T follicular helper cell (primary cell): ENCODE data around the gene PMP22.
"Not testable (repeated sequence)": the region's sequence is repeated elsewhere in the genome, so short reads cannot be mapped to it uniquely, and the experiment has no call there.

Experiments
- DNase-seq: peaks from one replicate; pipeline ENCODE4 v3.0.0-alpha.2; 2020; ENCODE audit warnings: low read depth

PMP22 gene

DNA sequence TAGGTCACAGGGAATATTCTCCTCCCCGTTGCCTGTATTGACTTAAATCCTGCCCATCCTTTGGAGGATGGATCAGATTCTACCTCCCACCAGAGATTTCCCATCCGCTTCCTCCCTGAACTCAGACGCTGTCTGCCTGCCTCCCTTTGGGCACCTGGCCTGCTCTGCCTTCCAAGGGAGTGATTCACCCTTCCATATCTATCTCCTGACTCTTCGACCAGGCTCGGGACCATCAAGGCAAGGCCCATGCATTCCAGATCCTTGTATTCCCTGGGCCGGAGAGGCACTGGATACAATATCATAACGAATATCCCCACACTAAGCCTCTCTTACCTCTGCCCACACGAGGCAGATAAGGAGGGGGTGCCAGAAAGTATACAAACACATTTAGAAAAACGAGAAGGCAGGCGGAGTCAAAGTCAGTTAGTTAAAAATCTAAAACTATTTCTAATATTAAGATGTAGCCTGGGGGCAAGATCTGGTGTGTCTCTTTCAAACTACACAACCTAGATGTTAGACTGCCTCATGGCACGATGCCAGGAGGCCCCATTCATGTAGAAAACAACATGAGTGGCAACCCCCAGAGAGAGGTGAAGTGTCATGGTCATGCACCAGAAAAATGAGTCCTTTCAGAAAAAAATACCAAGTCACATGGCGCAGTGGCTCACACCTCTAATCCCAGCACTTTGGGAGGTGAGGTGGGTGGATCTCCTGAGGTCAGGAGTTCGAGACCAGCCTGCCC, 9.2 kb downstream of the PMP22 start:
- DNase-seq: no peak

DNA sequence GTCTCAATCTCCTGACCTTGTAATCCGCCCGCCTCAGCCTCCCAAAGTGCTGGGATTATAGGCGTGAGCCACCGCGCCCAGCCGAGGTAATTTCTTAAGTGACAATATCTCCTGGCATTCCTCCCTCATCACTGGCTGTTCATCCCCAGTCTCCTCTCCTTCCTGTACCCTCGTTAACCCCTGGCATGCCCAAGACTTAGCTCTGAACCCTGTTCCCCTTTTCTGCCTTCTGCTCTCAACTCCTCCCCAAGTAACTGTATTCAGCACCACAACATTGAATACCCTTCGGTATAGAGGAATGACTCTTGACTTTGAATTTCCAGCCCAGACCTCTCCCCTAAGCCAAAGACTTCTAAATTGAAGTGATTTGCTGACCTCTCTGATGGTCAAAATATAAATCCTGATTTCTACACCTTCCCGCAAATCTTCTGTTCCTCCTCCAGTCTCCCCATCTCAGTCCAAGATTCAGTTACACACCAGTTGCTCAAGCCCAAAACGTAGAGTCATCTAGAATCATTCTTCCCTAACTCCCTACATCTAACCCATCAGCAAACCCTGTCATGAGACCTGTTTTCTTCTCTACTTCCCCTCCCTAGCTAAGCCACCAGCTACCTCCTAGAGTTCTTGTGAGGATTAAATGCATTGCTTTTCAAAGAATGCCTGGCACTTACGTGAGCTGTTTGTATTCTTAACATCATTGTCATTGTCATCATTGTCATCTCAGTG, 14.8 kb downstream of the PMP22 start:
- no peak for DNase-seq

DNA sequence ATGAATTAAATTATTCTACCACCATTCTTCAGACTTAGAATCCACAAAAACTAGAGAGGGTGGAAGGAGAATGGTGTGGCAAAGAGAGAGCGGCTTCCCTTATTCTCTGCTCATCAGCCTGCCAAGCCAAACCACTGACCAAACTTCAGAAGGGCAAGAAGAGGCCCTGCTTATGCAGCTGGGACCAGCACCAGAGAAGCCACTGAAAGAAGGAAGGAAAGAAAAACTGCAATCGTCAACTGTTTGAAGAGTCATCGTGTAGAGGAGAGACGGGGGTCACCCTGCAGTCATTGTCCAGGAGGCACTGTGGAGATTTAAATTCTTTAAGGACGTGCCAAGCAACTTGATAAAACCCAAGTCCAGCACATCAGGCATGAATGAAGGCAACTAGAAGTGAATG, 15.6 kb downstream of the PMP22 start:
- DNase-seq: no peak

GRCh38 chr17:15247891-15248529, 17.1 kb downstream of the PMP22 start:
- DNase-seq: no peak

GRCh38 chr17:15245054-15245453, 20.1 kb downstream of the PMP22 start:
- no peak for DNase-seq

DNA sequence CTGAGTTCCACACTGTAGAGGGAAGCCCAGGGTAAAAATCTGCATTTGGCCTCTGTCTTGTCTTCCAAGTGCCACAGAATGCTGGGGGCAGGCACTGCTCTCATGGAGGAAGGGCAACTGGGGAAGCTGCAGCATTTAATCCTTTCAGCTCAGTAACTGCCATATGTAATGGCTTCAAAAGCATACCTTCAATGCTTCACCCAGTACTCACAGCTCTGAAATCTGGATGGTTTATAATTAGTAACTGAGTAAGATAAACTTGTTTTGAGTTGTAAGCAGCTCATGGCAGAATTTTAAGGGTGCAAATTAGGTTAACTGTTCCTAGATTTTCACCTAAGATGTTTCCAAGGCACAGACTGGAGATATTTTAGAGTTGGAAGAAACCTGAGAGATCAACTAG, 24.5 kb downstream of the PMP22 start:
- DNase-seq: no peak

- DNase-seq: no peak
Measured at GRCh38 chr17:15239491-15239890, 25.6 kb downstream of the PMP22 start.

DNA sequence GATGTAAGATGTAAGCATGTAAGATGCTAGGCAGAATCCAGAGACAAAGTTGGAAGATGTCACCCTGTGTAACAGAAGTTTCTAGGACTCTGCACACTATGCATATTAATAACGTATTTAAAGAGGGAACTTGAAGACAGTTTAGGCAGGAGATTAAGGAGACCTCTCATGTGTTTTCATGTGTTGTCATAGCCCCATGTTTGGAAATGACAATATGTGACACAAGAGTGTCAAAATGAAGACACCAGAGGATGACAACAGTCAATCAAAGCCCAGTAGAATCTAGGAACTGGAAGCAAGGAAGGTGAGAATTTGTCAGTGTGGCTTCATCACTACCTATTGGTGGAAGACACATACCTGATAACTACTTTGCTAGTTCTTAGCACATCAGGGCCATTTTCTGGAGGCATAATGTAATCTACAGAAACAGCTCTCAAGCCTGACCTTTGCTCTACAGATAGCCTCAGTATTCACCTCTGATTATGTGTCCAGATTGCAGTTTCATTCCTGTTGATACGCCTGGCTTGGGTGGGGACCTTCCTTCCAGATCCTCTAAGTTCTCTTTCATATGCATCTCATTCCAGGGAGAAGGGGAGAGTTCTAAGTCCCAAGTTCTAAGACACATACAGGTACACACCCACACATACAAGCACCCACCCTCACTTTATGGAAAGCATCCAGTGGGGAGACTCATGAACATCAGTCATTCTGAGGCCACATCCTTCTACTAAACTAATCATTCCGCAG, 26.3 kb downstream of the PMP22 start:
- DNase-seq: no peak

DNA sequence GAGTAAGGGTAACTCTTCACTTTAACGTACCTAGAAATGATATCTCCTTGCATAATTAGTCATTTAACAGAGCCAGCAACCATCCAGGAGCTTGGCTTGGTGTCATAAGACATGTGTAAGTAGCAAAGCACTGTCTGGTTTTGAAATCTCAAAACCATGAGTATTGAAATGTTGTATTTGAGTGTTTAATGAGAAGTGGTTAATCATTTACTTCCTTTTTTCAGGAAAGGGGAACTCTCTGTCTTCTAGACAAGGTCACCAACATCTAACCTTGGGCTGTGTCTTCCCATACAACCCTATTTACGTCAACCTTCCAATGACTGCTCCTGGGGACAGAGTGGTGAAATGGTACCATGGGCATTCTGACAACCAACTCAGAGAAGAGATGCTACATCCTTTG, 27.1 kb downstream of the PMP22 start:
- DNase-seq: no peak

DNA sequence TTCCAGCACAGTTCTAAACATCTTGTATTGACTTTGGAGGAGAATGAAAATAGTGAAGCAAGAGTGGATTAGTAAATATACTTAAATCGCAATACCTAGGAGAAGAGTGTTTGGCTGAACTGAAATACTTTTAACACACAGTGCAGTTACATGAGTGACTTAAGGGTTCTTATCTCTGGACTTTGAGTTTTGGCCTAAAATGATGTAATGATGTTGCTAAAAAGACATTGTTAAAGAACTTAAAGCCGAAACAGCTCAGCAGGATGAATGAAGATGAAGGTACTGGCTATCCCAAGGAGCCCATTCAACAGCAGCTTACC, 28.1 kb downstream of the PMP22 start:
- DNase-seq: no peak

DNA sequence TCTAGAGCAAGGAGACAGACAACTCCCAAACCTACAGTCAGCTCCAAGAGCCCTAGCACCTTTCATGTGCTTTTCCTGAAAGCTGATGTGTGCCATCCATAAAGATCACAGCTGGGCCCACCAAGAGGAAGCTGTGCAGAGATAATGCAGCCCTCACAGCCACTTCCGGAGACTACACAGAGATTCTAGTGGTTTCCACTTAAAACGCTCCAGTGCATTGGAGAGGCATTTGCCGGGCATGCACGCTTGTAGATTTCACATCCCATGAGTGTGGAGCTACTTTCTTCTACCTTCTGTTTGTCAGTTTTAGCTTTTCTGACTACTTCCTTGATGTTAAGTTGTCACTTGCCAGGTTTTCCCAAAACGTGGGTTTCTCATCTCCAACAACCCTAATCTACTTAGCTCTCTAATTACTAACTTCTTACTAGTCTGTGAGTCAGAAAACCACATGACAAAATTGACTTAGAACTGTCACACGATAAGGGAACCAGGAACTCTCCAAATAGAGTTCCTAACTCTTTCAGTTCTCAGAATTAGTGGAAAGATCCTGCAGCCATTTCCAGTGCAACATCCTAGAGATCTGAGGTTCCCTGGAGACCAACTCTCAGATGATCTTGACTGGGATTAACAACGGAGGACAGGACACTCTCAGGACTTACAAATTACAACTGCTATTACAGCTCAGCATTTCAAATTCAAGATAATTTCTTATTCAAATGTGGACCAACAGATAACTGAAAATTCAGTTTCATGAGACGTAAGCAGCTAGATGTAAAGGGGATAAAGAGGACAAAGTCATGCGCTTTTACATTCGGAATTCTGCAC, 28.6 kb downstream of the PMP22 start:
- no peak for DNase-seq

- no peak for DNase-seq
Measured at GRCh38 chr17:15233971-15234370, 31.2 kb downstream of the PMP22 start.

GRCh38 chr17:15233022-15233805, 31.9 kb downstream of the PMP22 start:
- DNase-seq: no peak

GRCh38 chr17:15232517-15232915, 32.6 kb downstream of the PMP22 start:
- no peak for DNase-seq

DNA sequence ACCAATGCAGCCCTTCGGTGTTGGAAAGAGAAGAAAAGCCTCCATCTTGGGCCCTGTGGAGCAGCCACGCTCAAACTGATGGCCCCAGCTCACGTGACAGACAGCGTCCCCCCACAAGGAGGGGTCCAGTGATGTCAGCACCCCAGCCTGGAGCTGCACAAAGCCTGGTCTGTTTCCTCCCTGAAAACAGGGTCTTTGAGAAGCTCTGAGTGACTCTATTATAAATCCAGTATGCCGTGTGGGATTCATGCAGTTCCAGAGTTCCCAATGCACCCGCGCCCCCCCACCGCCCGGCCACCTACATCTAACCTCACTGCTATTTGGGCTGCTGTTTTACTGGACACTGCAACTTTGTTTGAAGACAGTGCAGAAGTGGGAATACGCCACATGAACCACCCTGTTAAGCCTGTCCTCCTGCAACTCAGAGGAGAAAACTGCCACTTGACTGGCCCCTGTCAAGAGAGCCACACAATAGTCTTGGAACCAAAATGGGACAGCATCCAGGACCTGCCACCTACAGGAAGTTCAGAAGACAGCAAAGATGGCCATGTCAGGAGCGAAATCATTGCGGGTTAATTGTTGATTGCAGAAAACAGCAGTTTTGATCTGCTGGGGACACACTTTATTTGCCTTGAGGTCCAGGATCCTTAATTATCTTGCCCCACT, 33.1 kb downstream of the PMP22 start:
- DNase-seq: no peak

DNA sequence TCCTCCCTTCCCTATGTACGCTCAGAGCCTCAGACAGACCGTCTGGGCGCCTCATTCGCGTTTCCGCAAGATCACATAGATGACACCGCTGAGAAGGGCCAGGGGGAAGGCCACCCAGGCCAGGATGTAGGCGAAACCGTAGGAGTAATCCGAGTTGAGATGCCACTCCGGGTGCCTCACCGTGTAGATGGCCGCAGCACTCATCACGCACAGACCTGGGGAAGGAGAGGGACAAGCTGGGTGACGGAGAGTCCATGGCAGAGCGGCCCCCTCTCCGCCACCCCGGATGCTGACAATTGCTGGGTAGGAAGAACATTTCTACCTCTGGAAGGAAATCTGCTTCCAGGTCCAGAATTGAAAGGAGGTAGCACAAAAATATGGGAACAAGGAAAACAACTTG, 34.3 kb downstream of the PMP22 start:
- DNase-seq: no peak

- DNase-seq: not testable (repeated sequence)
Measured at GRCh38 chr17:15221827-15222226, 43.3 kb downstream of the PMP22 start.

DNA sequence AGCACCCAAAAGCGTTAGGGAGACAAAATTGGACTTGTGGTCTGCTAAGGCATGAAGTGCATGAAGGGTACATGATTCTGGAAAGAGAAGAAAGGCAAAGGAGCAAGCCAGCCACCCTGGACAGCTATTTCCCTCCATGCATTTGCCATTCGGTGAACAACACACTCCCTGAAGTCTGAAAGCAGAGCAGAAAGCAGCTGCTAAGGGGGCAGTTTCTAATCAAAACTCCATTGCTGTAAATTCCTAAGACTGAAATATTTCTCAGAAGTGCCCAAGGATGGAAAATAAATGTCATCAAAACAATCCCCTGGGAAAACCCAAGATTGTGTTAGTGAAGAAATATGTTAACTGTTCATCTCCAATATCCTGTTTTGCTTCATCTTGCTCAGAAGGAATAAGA, 44.3 kb downstream of the PMP22 start:
- DNase-seq: no peak

GRCh38 chr17:15216481-15216880, 48.6 kb downstream of the PMP22 start:
- no peak for DNase-seq

GRCh38 chr17:15213381-15214087, 51.6 kb downstream of the PMP22 start:
- no peak for DNase-seq
